Nephron (organoid): ENCODE measurements around the gene ARHGAP9.
"Not testable (repeated sequence)": the region's sequence is repeated elsewhere in the genome, so short reads cannot be mapped to it uniquely, and the experiment has no call there.

Experiments
- H3K27ac Mint-ChIP-seq, 3 experiments: 2 replicates each; pipeline ENCODE4 v1.8.0; 2020; ENCODE audit warnings: mixed read lengths in 3 of 3, mild to moderate bottlenecking in 2 of 3, moderate library complexity in 1 of 3
- H3K27me3 Mint-ChIP-seq: 2 replicates; pipeline ENCODE4 v1.8.0; 2021; ENCODE audit warnings: low read depth, mild to moderate bottlenecking, moderate library complexity, mixed read lengths
- H3K36me3 Mint-ChIP-seq: 2 replicates; pipeline ENCODE4 v1.8.0; 2020; ENCODE audit warnings: low read depth, mixed read lengths
- H3K4me1 Mint-ChIP-seq: 2 replicates; pipeline ENCODE4 v1.8.0; 2020; ENCODE audit warnings: mixed read lengths
- H3K4me3 Mint-ChIP-seq, 3 experiments: 2 replicates each; pipeline ENCODE4 v1.8.0; 2020; ENCODE audit warnings: mild to moderate bottlenecking in 3 of 3, mixed read lengths in 3 of 3, moderate library complexity in 2 of 3
- H3K9me3 Mint-ChIP-seq: 2 replicates; pipeline ENCODE4 v1.8.0; 2020; ENCODE audit warnings: mixed read lengths
- TF ChIP-seq, protein P1 (sequence below), 3 experiments: fragments of 200-600 bp; sonication (generic); IDR thresholded peaks; one replicate each; pipeline ENCODE4 v1.5.0; 2021; ENCODE audit warnings: antibody characterized with exemption in 3 of 3; ENCODE audit not compliant: unreplicated experiment in 3 of 3

The ARHGAP9 gene

DNA sequence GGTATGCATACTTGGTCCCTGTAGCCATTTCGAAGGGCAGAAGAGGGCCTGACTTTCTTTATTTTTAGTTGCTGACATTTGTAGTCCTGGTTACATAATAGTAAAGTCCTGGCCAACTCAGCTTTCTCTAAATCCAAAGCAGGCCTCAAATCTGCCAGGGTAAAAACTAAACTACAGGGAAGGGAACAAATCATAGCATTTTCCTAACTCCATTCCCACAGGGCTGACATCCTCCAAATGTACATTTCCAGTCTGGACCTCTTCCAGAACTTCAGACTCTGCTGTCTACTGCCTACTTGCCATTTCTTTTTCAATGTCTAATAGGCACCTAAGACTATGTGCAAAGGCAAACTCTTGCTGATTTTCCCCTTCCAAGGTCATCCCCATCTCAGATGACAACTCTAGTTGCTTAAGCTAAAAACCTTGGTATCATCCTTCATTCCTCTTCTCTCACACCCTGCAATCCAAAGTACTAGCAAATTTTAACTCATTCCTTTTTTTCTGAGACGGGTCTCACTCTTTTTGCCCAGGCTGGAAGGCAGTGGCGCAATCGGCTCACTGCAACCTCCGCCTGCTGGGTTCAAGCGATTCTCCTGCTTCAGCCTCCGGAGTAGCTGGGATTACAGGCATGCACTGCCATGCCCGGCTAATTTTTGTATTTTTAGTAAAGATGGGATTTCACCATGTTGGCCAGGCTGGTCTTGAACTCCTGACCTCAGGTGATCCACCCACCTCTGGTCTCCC, 38.7 kb upstream of the ARHGAP9 start:
- TF ChIP-seq, protein P1, sequence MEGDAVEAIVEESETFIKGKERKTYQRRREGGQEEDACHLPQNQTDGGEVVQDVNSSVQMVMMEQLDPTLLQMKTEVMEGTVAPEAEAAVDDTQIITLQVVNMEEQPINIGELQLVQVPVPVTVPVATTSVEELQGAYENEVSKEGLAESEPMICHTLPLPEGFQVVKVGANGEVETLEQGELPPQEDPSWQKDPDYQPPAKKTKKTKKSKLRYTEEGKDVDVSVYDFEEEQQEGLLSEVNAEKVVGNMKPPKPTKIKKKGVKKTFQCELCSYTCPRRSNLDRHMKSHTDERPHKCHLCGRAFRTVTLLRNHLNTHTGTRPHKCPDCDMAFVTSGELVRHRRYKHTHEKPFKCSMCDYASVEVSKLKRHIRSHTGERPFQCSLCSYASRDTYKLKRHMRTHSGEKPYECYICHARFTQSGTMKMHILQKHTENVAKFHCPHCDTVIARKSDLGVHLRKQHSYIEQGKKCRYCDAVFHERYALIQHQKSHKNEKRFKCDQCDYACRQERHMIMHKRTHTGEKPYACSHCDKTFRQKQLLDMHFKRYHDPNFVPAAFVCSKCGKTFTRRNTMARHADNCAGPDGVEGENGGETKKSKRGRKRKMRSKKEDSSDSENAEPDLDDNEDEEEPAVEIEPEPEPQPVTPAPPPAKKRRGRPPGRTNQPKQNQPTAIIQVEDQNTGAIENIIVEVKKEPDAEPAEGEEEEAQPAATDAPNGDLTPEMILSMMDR (IDR thresholded peaks at IDR 0.05; ENCODE audit: unreplicated experiment in 3 of 3), result no peak
- Mint-ChIP-seq H3K9me3 (no peaks in the 10 kb centered on the region), H3K4me3 (peak overlapping the region; percentile 95 to 100 (median 98)), H3K4me1 (peaks cover 40% of the 10 kb centered on the region), H3K27ac (peak overlapping the region; percentile 39 to 99 (median 60)), H3K36me3 (peaks cover 58% of the 10 kb centered on the region), H3K27me3 (no peaks in the 10 kb centered on the region)

DNA sequence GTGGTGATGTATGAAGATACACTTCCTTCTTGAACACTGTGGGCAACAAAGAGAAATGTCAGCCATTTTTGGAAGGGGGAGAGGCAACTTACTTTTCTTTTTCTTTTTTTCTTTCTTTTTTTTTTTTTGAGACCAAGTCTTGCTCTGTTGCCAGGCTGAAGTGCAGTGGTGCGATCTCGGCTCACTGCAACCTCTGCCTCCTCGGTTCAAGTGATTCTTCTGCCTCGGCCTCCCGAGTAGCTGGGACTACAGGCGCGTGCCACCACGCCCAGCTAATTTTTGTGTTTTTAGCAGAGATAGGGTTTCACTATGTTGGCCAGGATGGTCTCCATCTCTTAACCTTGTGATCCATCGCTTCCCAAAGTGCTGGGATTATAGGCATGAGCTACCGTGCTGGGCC, 38.1 kb upstream of the ARHGAP9 start:
- not testable (repeated sequence) for H3K27me3 Mint-ChIP-seq

DNA sequence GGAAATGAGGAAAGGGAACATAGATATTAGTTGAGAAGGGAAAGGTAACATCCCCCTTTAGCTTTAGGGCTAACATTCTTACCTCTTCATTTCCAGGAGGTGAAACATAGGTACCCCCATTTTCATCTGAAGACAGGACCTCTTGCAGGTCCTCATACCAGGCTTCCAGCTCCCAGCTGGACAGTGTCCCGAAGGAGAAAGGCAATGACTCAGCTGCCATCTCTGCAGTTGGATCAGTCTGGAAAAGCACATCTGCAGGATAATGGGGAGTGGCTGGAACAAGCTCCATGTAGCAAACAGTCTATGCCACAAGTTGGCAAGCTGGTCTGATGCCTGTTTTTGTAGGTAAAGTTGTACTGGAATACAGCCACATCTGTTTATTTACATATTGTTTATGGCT, 37.5 kb upstream of the ARHGAP9 start:
- H3K36me3 Mint-ChIP-seq, result peaks cover 70% of the 10 kb centered on the region
- TF ChIP-seq, protein P1 (IDR thresholded peaks at IDR 0.05; ENCODE audit: unreplicated experiment in 3 of 3), result no peak
- H3K4me3 Mint-ChIP-seq, result peak overlapping the region; percentile 62 to 80 (median 73)
- H3K27me3 Mint-ChIP-seq, result no peaks in the 10 kb centered on the region
- H3K27ac Mint-ChIP-seq, result peak overlapping the region in 1 of 3 experiments; percentile 42
- H3K9me3 Mint-ChIP-seq, result no peaks in the 10 kb centered on the region
- peaks cover 36% of the 10 kb centered on the region for H3K4me1 Mint-ChIP-seq

More for the DNA sequence above, 38.1 kb upstream of the ARHGAP9 start:
- Mint-ChIP-seq H3K4me3 (peak overlapping the region; percentile 62 to 100 (median 73)), H3K36me3 (peaks cover 64% of the 10 kb centered on the region), H3K4me1 (peaks cover 36% of the 10 kb centered on the region), H3K27ac (peak overlapping the region in 2 of 3 experiments; percentile 31 to 60)
- H3K9me3 Mint-ChIP-seq, result not testable (repeated sequence)

DNA sequence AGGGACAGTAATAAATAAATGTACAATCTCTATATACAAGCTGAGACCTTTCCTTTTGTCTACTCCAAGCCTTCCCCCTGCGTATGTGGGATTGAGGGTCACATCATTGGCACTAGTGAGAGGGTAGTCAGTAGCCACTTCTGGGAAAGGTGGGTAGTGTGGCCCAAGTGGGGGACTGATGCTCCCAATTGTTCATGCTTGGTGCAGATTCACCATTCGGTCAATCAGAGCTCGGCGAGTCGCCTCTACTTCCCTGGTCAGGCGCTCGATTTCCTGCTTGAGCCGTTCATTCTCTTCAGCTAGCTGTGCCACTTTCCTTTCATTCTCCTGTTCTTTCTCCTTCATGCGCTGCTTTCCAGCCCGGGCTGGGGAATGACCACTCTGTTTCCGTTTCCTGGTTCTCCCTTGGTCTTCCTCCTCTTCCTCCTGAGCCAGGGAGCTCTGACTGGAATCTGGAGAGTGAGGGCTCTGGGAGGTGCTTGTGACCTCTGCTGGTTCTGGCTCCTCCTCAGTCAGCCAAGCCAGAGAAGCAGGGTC, 37.0 kb upstream of the ARHGAP9 start:
- TF ChIP-seq, protein P1 (IDR thresholded peaks at IDR 0.05; ENCODE audit: unreplicated experiment in 3 of 3), result no peak
- peaks cover 31% of the 10 kb centered on the region for H3K4me1 Mint-ChIP-seq
- no peak overlapping the region for H3K27ac Mint-ChIP-seq
- no peaks in the 10 kb centered on the region for H3K27me3 Mint-ChIP-seq
- H3K9me3 Mint-ChIP-seq, result no peaks in the 10 kb centered on the region
- H3K36me3 Mint-ChIP-seq, result peaks cover 75% of the 10 kb centered on the region
- peak overlapping the region in 1 of 3 experiments; percentile 14 for H3K4me3 Mint-ChIP-seq

DNA sequence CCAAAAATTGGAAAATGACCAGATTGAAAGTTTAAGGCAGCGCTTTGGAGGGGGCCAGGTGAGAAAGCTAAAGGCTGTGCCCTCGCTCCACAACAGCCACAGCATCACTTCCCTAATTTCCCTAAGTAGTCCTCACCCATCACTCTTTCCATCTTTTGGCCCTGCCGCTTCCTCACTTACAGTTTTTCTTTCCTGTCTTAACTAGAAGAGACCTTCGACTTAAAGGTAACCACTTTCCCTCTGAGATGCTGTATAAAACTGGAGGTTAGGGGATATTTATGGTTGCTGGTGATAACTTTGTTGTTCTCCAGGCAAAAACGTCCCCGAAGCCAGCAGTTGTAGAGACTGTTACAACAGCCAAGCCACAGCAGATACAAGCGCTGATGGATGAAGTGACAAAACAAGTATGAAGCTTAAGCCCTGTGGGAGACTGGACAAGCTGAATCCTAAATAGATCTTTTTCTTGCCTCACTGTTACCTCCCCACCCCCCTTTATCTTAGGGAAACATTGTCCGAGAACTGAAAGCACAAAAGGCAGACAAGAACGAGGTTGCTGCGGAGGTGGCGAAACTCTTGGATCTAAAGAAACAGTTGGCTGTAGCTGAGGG, 36.4 kb upstream of the ARHGAP9 start:
- Mint-ChIP-seq H3K27ac (no peak overlapping the region), H3K4me1 (peaks cover 26% of the 10 kb centered on the region), H3K36me3 (peaks cover 78% of the 10 kb centered on the region), H3K27me3 (no peaks in the 10 kb centered on the region), H3K9me3 (no peaks in the 10 kb centered on the region), H3K4me3 (peak overlapping the region in 1 of 3 experiments; percentile 14)
- TF ChIP-seq, protein P1 (IDR thresholded peaks at IDR 0.05; ENCODE audit: unreplicated experiment in 3 of 3), result no peak

DNA sequence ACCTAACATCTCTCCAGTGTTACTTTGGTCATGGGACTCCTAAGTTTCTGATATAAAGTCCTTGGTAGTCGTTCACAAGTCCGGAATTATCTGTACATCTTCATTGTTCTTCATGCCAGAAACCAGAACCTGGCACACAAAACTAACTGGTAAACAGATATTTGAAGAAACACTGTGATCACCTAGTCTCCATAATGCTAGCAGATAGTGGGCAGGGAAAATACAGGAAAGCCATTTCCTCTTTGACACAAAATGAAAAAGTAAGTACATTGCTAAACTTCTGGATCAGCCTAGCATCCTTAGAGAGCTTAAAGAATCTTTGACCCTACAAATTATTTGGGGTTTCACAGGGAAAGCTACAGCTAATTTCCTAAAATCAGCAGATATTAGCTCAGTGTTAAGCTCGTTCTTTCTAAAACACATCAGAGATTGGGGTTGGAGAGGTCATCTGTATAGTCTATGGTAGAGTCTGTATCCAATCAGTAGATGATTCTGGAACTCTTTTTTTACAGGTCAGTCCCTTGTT, 35.8 kb upstream of the ARHGAP9 start:
- no peak overlapping the region for H3K4me3 Mint-ChIP-seq

More for the DNA sequence above, 35.8 kb upstream of the ARHGAP9 start:
- H3K27ac Mint-ChIP-seq, result no peak overlapping the region
- H3K27me3 Mint-ChIP-seq, result no peaks in the 10 kb centered on the region
- H3K4me1 Mint-ChIP-seq, result peaks cover 26% of the 10 kb centered on the region
- TF ChIP-seq, protein P1 (IDR thresholded peaks at IDR 0.05; ENCODE audit: unreplicated experiment in 3 of 3), result no peak
- H3K36me3 Mint-ChIP-seq, result peaks cover 78% of the 10 kb centered on the region
- no peaks in the 10 kb centered on the region for H3K9me3 Mint-ChIP-seq
